K562 (cell line): Measurements from ENCODE around the gene ADAMTS14. TPM values are rescaled to one million over a fixed set of nuclear protein-coding genes. Genes with fewer than 3 reads are reported as not detected.
A peak's percentile ranks its signal among the peaks of the same experiment; 100 is the strongest.

Experiments used
- E4F1 ChIP-seq: fragments of 250-450 bp; sonication (Bioruptor Pico); IDR thresholded peaks from 2 replicates; pipeline ENCODE4 v1.5.0; 2021; ENCODE audit warnings: mild to moderate bottlenecking, borderline replicate concordance
- HDAC8 ChIP-seq: fragments of 450-650 bp; IDR thresholded peaks from 2 replicates; pipeline ENCODE4 v1.6.1; 2016; ENCODE audit warnings: mild to moderate bottlenecking, missing genetic modification characterization, moderate library complexity, missing compliant biosample characterization
- HNRNPUL1 ChIP-seq: fragments of 200-400 bp; formaldehyde crosslinking; IDR thresholded peaks from 2 replicates; pipeline ENCODE4 v1.6.1; 2017; ENCODE audit warnings: low read length
- NELFE ChIP-seq: IDR thresholded peaks from 2 replicates; pipeline ENCODE4 v1.6.1; 2011; ENCODE audit warnings: mild to moderate bottlenecking; ENCODE audit not compliant: insufficient read depth, insufficient read length
- NKRF ChIP-seq: fragments of 450-650 bp; IDR thresholded peaks from 2 replicates; pipeline ENCODE4 v1.6.1; 2016; ENCODE audit warnings: borderline replicate concordance
- PHB ChIP-seq: fragments of 250-450 bp; sonication (Bioruptor Pico); IDR thresholded peaks from 2 replicates; pipeline ENCODE4 v1.5.0; 2021
- SRSF1 ChIP-seq: fragments of 200-400 bp; formaldehyde crosslinking; IDR thresholded peaks from 2 replicates; pipeline ENCODE4 v1.6.1; 2017; ENCODE audit warnings: mild to moderate bottlenecking, low read depth, low read length, moderate library complexity
- USF1 ChIP-seq: sonication (generic); formaldehyde crosslinking; IDR thresholded peaks from 2 replicates; pipeline ENCODE4 v1.9.0; 2022; ENCODE audit warnings: mild to moderate bottlenecking, missing genetic modification reagents
- XRCC3 ChIP-seq: fragments of 450-650 bp; IDR thresholded peaks from 2 replicates; pipeline ENCODE4 v1.6.1; 2017; ENCODE audit warnings: mild to moderate bottlenecking, moderate library complexity
- YBX1 ChIP-seq: fragments of 450-650 bp; IDR thresholded peaks from 2 replicates; pipeline ENCODE4 v1.7.1; 2016; ENCODE audit warnings: mild to moderate bottlenecking
- ZBTB5 ChIP-seq: fragments of 450-650 bp; IDR thresholded peaks from 2 replicates; pipeline ENCODE4 v1.6.1; 2017; ENCODE audit warnings: antibody characterized with exemption
- ZKSCAN8 ChIP-seq: fragments of 200-800 bp; sonication (Bioruptor generic); IDR thresholded peaks from 2 replicates; pipeline ENCODE4 v1.6.1; 2016; ENCODE audit warnings: missing genetic modification characterization, missing compliant biosample characterization
- ZNF277 ChIP-seq: fragments of 250-450 bp; sonication (Bioruptor Pico); IDR thresholded peaks from 2 replicates; pipeline ENCODE4 v1.8.0; 2022; ENCODE audit warnings: inconsistent platforms, mild to moderate bottlenecking, moderate library complexity, borderline replicate concordance
- ZNF511 ChIP-seq: sonication (generic); formaldehyde crosslinking; IDR thresholded peaks from 2 replicates; pipeline ENCODE4 v1.8.0; 2022; ENCODE audit warnings: mild to moderate bottlenecking, missing genetic modification reagents
- ZNF740 ChIP-seq, 3 experiments: fragments of 200-800 bp in 1 of 3; sonication (Bioruptor generic) in 1 of 3; sonication (generic) in 1 of 3; formaldehyde crosslinking in 1 of 3; IDR thresholded peaks; 2 replicates each; pipeline versions ENCODE4 v1.6.1 to v1.8.0; 2016 to 2022; ENCODE audit warnings: mild to moderate bottlenecking in 2 of 3, missing compliant biosample characterization in 2 of 3, missing genetic modification characterization in 2 of 3, missing genetic modification reagents in 1 of 3
- polyA plus RNA-seq, 8 experiments: library from polyadenylated mRNA; depleted of rRNA in 4 of 8; stranded (reverse) in 5 of 8; unstranded in 3 of 8; fragments of >200 nt; fragmentation: Nextera tagmentation in 2 of 8; fragmentation: Illumina TruSeq in 1 of 8; extraction: Ambion mirVana in 2 of 8; extraction: Trizol in 1 of 8; gene quantifications; 2 replicates each; pipeline versions ENCODE4 v1.2.1 to v1.2.3, GENCODE V29; 2011 to 2014; ENCODE audit warnings: inconsistent platforms in 1 of 8, missing spikeins in 1 of 8
- total RNA-seq, 7 experiments: library from RNA; depleted of rRNA in 6 of 7; stranded (reverse); fragments of >200 nt in 6 of 7; fragmentation: Illumina TruSeq in 2 of 7; extraction: Trizol in 2 of 7; gene quantifications; 2 replicates each; pipeline versions ENCODE4 v1.2.1 to v1.2.3, GENCODE V29; 2011 to 2021; ENCODE audit warnings: low replicate concordance in 1 of 7

ADAMTS14 gene
- total and polyA plus RNA-seq, 9 of the 15 experiments (the other 6 are each of a cell fraction or from before 2014, with no cell fraction given) = 0.04 to 37.4 (median 15.9) TPM

- TF ChIP-seq ZBTB5 (no peak), PHB (CRISPR knock-in tag) (no peak), YBX1 (no peak), USF1 (CRISPR knock-in tag) (peak; percentile 54), ZKSCAN8 (CRISPR knock-in tag) (no peak), ZNF740 (CRISPR knock-in tag; IDR thresholded peaks at IDR 0.05) (no peak), ZNF740 (tag; IDR thresholded peaks at IDR 0.05) (no peak), ZNF277 (no peak), XRCC3 (no peak), NKRF (peak; percentile 41; the same call in 1 of the 2 replicates), SRSF1 (no peak), HNRNPUL1 (0 out of 2 replicates have a peak, but pooled peaks have one; percentile 73), HDAC8 (tag) (no peak), NELFE (no peak), E4F1 (no peak), ZNF511 (CRISPR knock-in tag) (peak; percentile 28; the same call in 1 of the 2 replicates)
Observed at GRCh38 chr10:70699659-70700174, 27.4 kb downstream of the ADAMTS14 start (continued).
